SK-N-MC (cell line): ENCODE measurements around the gene CNTFR.
A peak's percentile ranks its signal among the peaks of the same experiment; 100 is the strongest.

Experiments
- DNase-seq: peaks from one replicate; pipeline ENCODE4 v3.0.0-alpha.2; 2011; ENCODE audit warnings: low read depth, low spot score
- H3K27ac ChIP-seq: fragments of 200-600 bp; sonication (generic); 2 replicates; pipeline ENCODE4 v1.5.1; 2016; ENCODE audit warnings: mixed run types
- H3K36me3 ChIP-seq: fragments of 200-600 bp; sonication (generic); 2 replicates; pipeline ENCODE4 v1.6.1; 2017; ENCODE audit warnings: antibody characterized with exemption, low read length, mixed read lengths; ENCODE audit not compliant: insufficient read depth
- H3K4me3 ChIP-seq: fragments of 200-600 bp; sonication (generic); 2 replicates; pipeline ENCODE4 v1.5.1; 2016
- H3K9ac ChIP-seq: fragments of 200-600 bp; sonication (generic); 2 replicates; pipeline ENCODE4 v1.8.0; 2017; ENCODE audit warnings: mixed run types, mixed read lengths; ENCODE audit not compliant: insufficient read length
- H3K9me3 ChIP-seq: fragments of 200-600 bp; sonication (generic); 2 replicates; pipeline ENCODE4 v1.6.1; 2017; ENCODE audit warnings: low read depth, mild to moderate bottlenecking, antibody characterized with exemption, low read length, moderate library complexity, mixed read lengths
- EZH2 ChIP-seq: fragments of 200-600 bp; sonication (generic); IDR thresholded peaks from one replicate; pipeline ENCODE4 v1.6.1; 2017; ENCODE audit warnings: antibody characterized with exemption
- FOXP2 ChIP-seq: optimal IDR thresholded peaks from 2 replicates; pipeline ENCODE3; 2011; ENCODE audit warnings: mild to moderate bottlenecking, moderate library complexity; ENCODE audit not compliant: insufficient read depth; ENCODE audit errors: extremely low read length, control extremely low read depth
- POLR2AphosphoS5 ChIP-seq: IDR thresholded peaks from 2 replicates; pipeline ENCODE4 v1.6.1; 2012; ENCODE audit warnings: mild to moderate bottlenecking, low read depth, low read length, borderline replicate concordance

Gene CNTFR

GRCh38 chr9:34624475-34625185, 35.1 kb upstream of the CNTFR start:
- no peaks in the 10 kb centered on the region for H3K36me3 ChIP-seq
- no peak for DNase-seq
- TF ChIP-seq POLR2AphosphoS5 (no peak), EZH2 (no peak), FOXP2 (no peak)
- H3K9ac ChIP-seq = no peak overlapping the region
- no peak overlapping the region for H3K27ac ChIP-seq
- no peaks in the 10 kb centered on the region for H3K9me3 ChIP-seq
- H3K4me3 ChIP-seq = no peak overlapping the region

- H3K27ac ChIP-seq = no peak overlapping the region
- no peak overlapping the region for H3K4me3 ChIP-seq
- H3K36me3 ChIP-seq = no peaks in the 10 kb centered on the region
- H3K9me3 ChIP-seq = no peaks in the 10 kb centered on the region
- H3K9ac ChIP-seq = no peak overlapping the region
- TF ChIP-seq FOXP2 = no peak
- no peak for TF ChIP-seq POLR2AphosphoS5
- TF ChIP-seq EZH2 = no peak
- no peak for DNase-seq
These were observed 34.1 kb upstream of the CNTFR start for GRCh38 chr9:34623374-34624235.

GRCh38 chr9:34620061-34620994, 30.8 kb upstream of the CNTFR start, which contains the start of gene DCTN3:
Gene DCTN3, minus strand, starts transcription at chr9:34620495. Its CDS starts 31 bp downstream, at chr9:34620464.
- no peaks in the 10 kb centered on the region for H3K9me3 ChIP-seq
- peak within 1 kb of the TSS; percentile 77 for H3K9ac ChIP-seq
- TF ChIP-seq POLR2AphosphoS5 = peak; percentile 72
- TF ChIP-seq EZH2 = no peak

GRCh38 chr9:34615132-34615531, 25.6 kb upstream of the CNTFR start:
- Histone ChIP-seq H3K36me3 (peaks cover 6% of the 10 kb centered on the region; the same call in 1 of the 2 replicates), H3K4me3 (no peak overlapping the region), H3K27ac (no peak overlapping the region), H3K9ac (no peak overlapping the region), H3K9me3 (no peaks in the 10 kb centered on the region)
- no peak for TF ChIP-seq EZH2
- TF ChIP-seq FOXP2 = no peak
- TF ChIP-seq POLR2AphosphoS5 = no peak
- no peak for DNase-seq

More at GRCh38 chr9:34620061-34620994, 30.8 kb upstream of the CNTFR start, which contains the start of gene DCTN3:
- Histone ChIP-seq H3K27ac (no peak within 1 kb of the TSS), H3K4me3 (peak within 1 kb of the TSS; percentile 92), H3K36me3 (peaks cover 6% of the 10 kb centered on the region; the same call in 1 of the 2 replicates)
- DNase-seq = peak; percentile 77

- Histone ChIP-seq H3K9me3 (no peaks in the 10 kb centered on the region), H3K27ac (no peak overlapping the region), H3K4me3 (peak overlapping the region; percentile 87), H3K36me3 (peaks cover 6% of the 10 kb centered on the region; the same call in 1 of the 2 replicates), H3K9ac (peak overlapping the region; percentile 94)
- TF ChIP-seq FOXP2 = no peak
- no peak for TF ChIP-seq EZH2
- TF ChIP-seq POLR2AphosphoS5 = no peak
- no peak for DNase-seq
These were observed 23.4 kb upstream of the CNTFR start for GRCh38 chr9:34612788-34613390.

GRCh38 chr9:34611811-34612787, 22.6 kb upstream of the CNTFR start, which contains the start of gene RPP25L:
Gene RPP25L, minus strand, starts transcription at chr9:34612097. Its CDS starts 801 bp downstream, at chr9:34611296.
- no peak for TF ChIP-seq FOXP2
- no peak for TF ChIP-seq EZH2
- TF ChIP-seq POLR2AphosphoS5 = peak; percentile 95
- Histone ChIP-seq H3K9me3 (no peaks in the 10 kb centered on the region), H3K36me3 (no peaks in the 10 kb centered on the region), H3K27ac (peak within 1 kb of the TSS; percentile 59), H3K9ac (peak within 1 kb of the TSS; percentile 94), H3K4me3 (peak within 1 kb of the TSS; percentile 87)
- no peak for DNase-seq

- H3K9ac ChIP-seq = peak overlapping the region; percentile 94
- TF ChIP-seq EZH2 (no peak), POLR2AphosphoS5 (no peak), FOXP2 (no peak)
- no peaks in the 10 kb centered on the region for H3K36me3 ChIP-seq
- peak overlapping the region; percentile 87 for H3K4me3 ChIP-seq
- peak overlapping the region; percentile 59 for H3K27ac ChIP-seq
- DNase-seq = no peak
- no peaks in the 10 kb centered on the region for H3K9me3 ChIP-seq
These were observed 21.8 kb upstream of the CNTFR start for GRCh38 chr9:34611251-34611810.
